ENCODE measurements around the gene HM13.
"Not testable (repeated sequence)": the region's sequence is repeated elsewhere in the genome, so short reads cannot be mapped to it uniquely, and the experiment has no call there.

The HM13 gene

DNA sequence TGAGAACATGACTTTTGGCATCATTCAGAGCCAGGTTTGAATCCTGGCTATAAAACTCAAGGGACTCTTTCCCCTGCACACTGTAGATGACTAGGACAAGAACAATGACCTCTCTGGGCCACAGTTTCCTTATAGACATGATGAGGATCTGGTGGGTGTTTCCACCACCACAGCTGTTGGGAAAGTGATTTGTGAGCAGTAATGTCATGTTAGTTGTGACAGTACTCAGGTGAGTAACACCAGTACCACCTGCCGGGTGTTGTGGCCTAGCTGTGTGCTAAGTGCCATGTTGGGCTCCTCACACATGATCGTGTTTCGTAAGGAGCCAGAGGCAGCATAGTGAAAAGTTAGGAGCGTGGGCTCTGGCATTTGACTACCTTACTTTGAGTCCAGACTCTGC is 24.1 kb downstream of the HM13 start:
- Histone ChIP-seq H3K18ac (ENCODE audit: low read length) (no peak overlapping the region), H2BK5ac (ENCODE audit: low read length) (no peak overlapping the region), H3K79me1 (ENCODE audit: low read depth, low read length) (peaks cover 2% of the 10 kb centered on the region), H3K4ac (ENCODE audit: low read length) (no peak overlapping the region), H3K4me3 (ENCODE audit: low read length in 2 of 2) (no peak overlapping the region), H3K9ac (ENCODE audit: low read depth, low read length, poor library complexity) (no peak overlapping the region), H2AFZ (ENCODE audit: low read length) (no peak overlapping the region), H3K4me1 (ENCODE audit: control insufficient read depth in 2 of 2, insufficient read depth in 1 of 2, low read depth in 1 of 2, low read length in 2 of 2) (no peaks in the 10 kb centered on the region), H3K27ac (replicated peaks; ENCODE audit: low read length) (no peak overlapping the region), H2AK5ac (ENCODE audit: low read depth, low read length) (no peak overlapping the region), H3K9me3 (replicated peaks in 1 of 2; ENCODE audit: control insufficient read depth in 2 of 2, insufficient read depth in 1 of 2, low read depth in 1 of 2, low read length in 2 of 2) (no peaks in the 10 kb centered on the region), H4K91ac (ENCODE audit: low read depth, low read length, poor library complexity) (no peak overlapping the region), H4K8ac (ENCODE audit: low read depth, low read length) (no peak overlapping the region), H3K36me3 (replicated peaks in 1 of 2; ENCODE audit: control insufficient read depth in 2 of 2, insufficient read depth in 2 of 2, low read length in 2 of 2) (peaks cover 36 to 86% of the 10 kb centered on the region in 2 donors), H3K14ac (ENCODE audit: low read length) (no peak overlapping the region), H3K23ac (ENCODE audit: low read depth, low read length, poor library complexity) (no peak overlapping the region), H3K27me3 (ENCODE audit: control insufficient read depth in 3 of 3, insufficient read depth in 3 of 3, low read depth in 1 of 3, low read length in 3 of 3) (no peaks in the 10 kb centered on the region), H2BK12ac (ENCODE audit: low read length) (no peak overlapping the region), H2BK15ac (ENCODE audit: low read length) (no peak overlapping the region), H2BK120ac (ENCODE audit: low read depth, low read length) (no peak overlapping the region), H3K4me2 (ENCODE audit: insufficient read depth, low read length, poor library complexity, severe bottlenecking) (no peak overlapping the region)
- no peak for DNase-seq (ENCODE audit: low spot score)
- WGBS, 2 donors (ENCODE audit: extremely low coverage in 2 of 2, insufficient read length in 2 of 2, insufficient replicate concordance in 1 of 2) = no CpG with 5 or more reads among the region's 4 CpGs

DNA sequence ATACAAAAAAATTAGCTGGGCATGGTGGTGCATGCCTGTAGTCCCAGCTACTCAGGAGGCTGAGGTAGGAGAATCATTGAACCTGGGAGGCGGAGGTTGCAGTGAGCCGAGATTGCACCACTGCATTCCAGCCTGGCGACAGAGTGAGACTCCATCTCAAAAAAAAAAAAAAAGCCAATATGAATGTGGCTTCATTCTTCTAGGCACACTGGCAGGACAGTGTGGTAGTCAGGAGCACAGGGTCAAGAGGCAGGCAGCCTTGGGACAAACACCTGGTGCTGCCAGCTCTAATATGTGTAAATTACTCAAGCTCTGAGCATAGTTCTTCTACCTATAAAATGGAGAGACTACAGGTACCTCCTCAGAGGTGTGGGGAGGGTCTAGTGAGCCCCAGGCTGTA is 25.4 kb downstream of the HM13 start:
- no CpG with 5 or more reads among the region's 3 CpGs for WGBS, 2 donors (ENCODE audit: extremely low coverage in 2 of 2, insufficient read length in 2 of 2, insufficient replicate concordance in 1 of 2)
- H3K9ac ChIP-seq (ENCODE audit: low read depth, low read length, poor library complexity); H3K18ac ChIP-seq (ENCODE audit: low read length); H2BK120ac ChIP-seq (ENCODE audit: low read depth, low read length); H4K91ac ChIP-seq (ENCODE audit: low read depth, low read length, poor library complexity); DNase-seq (ENCODE audit: low spot score); H2BK5ac ChIP-seq (ENCODE audit: low read length); H2AK5ac ChIP-seq (ENCODE audit: low read depth, low read length); H3K14ac ChIP-seq (ENCODE audit: low read length); H3K9me3 ChIP-seq (replicated peaks in 1 of 2; ENCODE audit: control insufficient read depth in 2 of 2, insufficient read depth in 1 of 2, low read depth in 1 of 2, low read length in 2 of 2); H3K79me1 ChIP-seq (ENCODE audit: low read depth, low read length); H3K23ac ChIP-seq (ENCODE audit: low read depth, low read length, poor library complexity); H4K8ac ChIP-seq (ENCODE audit: low read depth, low read length); H2BK15ac ChIP-seq (ENCODE audit: low read length); H3K27me3 ChIP-seq (ENCODE audit: control insufficient read depth in 3 of 3, insufficient read depth in 3 of 3, low read depth in 1 of 3, low read length in 3 of 3); H2BK12ac ChIP-seq (ENCODE audit: low read length); H3K4me2 ChIP-seq (ENCODE audit: insufficient read depth, low read length, poor library complexity, severe bottlenecking); H2AFZ ChIP-seq (ENCODE audit: low read length); H3K4me3 ChIP-seq (ENCODE audit: low read length in 2 of 2); H3K4me1 ChIP-seq (ENCODE audit: control insufficient read depth in 2 of 2, insufficient read depth in 1 of 2, low read depth in 1 of 2, low read length in 2 of 2); H3K4ac ChIP-seq (ENCODE audit: low read length); H3K27ac ChIP-seq (replicated peaks; ENCODE audit: low read length): not testable (repeated sequence)
- peaks cover 32 to 81% of the 10 kb centered on the region in 2 donors for H3K36me3 ChIP-seq (replicated peaks in 1 of 2; ENCODE audit: control insufficient read depth in 2 of 2, insufficient read depth in 2 of 2, low read length in 2 of 2)

DNA sequence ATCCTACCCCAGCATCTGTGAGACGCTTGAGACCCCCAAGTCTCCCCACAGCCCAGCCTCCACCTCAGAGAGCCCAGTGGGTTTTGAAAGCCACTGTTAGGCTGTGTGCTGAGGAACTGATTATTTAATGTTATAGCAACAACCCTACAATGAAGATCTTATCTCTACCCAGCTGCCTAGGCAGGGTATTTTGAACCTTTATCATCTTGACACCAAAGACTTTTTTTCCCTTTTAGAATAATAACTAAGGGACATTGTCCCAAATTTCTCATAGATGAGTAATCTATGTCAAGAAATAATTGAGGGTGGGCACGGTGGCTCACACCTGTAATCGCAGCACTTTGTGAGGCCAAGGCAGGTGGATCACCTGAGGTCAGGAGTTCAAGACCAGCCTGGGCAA is 26.2 kb downstream of the HM13 start:
- no peaks in the 10 kb centered on the region for H3K27me3 ChIP-seq (ENCODE audit: control insufficient read depth in 3 of 3, insufficient read depth in 3 of 3, low read depth in 1 of 3, low read length in 3 of 3)
- no CpG with 5 or more reads among the region's 3 CpGs for WGBS, 2 donors (ENCODE audit: extremely low coverage in 2 of 2, insufficient read length in 2 of 2, insufficient replicate concordance in 1 of 2)
- no peak overlapping the region for H2BK120ac ChIP-seq (ENCODE audit: low read depth, low read length)
- no peak for DNase-seq (ENCODE audit: low spot score)
- no peak overlapping the region for H2AK5ac ChIP-seq (ENCODE audit: low read depth, low read length)
- no peak overlapping the region for H3K4ac ChIP-seq (ENCODE audit: low read length)
- no peak overlapping the region for H3K9ac ChIP-seq (ENCODE audit: low read depth, low read length, poor library complexity)
- no peak overlapping the region for H3K14ac ChIP-seq (ENCODE audit: low read length)
- no peak overlapping the region for H2BK5ac ChIP-seq (ENCODE audit: low read length)
- no peak overlapping the region for H3K4me3 ChIP-seq (ENCODE audit: low read length in 2 of 2)
- H3K4me1 ChIP-seq (ENCODE audit: control insufficient read depth in 2 of 2, insufficient read depth in 1 of 2, low read depth in 1 of 2, low read length in 2 of 2) = peaks cover 0 to 4% of the 10 kb centered on the region in 2 donors
- no peaks in the 10 kb centered on the region for H3K9me3 ChIP-seq (replicated peaks in 1 of 2; ENCODE audit: control insufficient read depth in 2 of 2, insufficient read depth in 1 of 2, low read depth in 1 of 2, low read length in 2 of 2)
- no peak overlapping the region for H4K91ac ChIP-seq (ENCODE audit: low read depth, low read length, poor library complexity)
- no peak overlapping the region for H3K27ac ChIP-seq (replicated peaks; ENCODE audit: low read length)
- H3K23ac ChIP-seq (ENCODE audit: low read depth, low read length, poor library complexity) = no peak overlapping the region
- no peak overlapping the region for H4K8ac ChIP-seq (ENCODE audit: low read depth, low read length)
- H2AFZ ChIP-seq (ENCODE audit: low read length) = no peak overlapping the region
- no peak overlapping the region for H2BK15ac ChIP-seq (ENCODE audit: low read length)
- no peak overlapping the region for H2BK12ac ChIP-seq (ENCODE audit: low read length)
- no peaks in the 10 kb centered on the region for H3K79me1 ChIP-seq (ENCODE audit: low read depth, low read length)
- no peak overlapping the region for H3K4me2 ChIP-seq (ENCODE audit: insufficient read depth, low read length, poor library complexity, severe bottlenecking)
- H3K18ac ChIP-seq (ENCODE audit: low read length) = no peak overlapping the region
- peaks cover 31 to 82% of the 10 kb centered on the region in 2 donors for H3K36me3 ChIP-seq (replicated peaks in 1 of 2; ENCODE audit: control insufficient read depth in 2 of 2, insufficient read depth in 2 of 2, low read length in 2 of 2)

DNA sequence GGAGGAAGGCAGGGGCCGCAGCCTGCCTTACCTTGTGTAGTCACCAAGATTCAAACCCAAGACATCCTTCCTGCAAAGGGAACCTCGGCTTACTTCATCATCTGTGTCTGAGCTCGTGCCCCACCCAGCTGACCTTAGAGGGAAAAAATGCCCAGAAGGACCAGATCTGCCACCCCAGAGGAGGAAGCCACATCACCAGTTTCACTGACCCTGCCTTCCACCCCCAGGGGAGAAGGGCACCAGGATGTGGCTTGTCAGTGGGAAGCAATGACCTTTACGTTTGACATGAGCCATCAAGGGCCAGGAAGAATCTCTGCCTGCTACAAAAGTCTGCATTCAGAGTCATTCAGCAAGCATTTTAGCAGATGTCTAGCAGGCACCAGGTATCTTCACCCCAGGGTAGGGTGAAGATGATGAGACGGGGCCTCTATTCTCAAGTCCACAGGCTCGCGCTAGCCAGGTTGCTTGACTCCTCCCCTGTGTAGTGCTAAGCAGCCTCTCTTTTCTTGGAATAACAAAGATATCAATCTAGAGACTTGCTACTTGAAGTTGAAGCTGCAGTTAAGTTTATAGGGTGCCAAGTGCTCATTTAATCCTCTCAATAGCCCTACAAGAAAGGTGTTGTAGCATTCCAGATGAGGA is 28.1 kb downstream of the HM13 start:
- no peak for DNase-seq (ENCODE audit: low spot score)
- H3K27me3 ChIP-seq (ENCODE audit: control insufficient read depth in 3 of 3, insufficient read depth in 3 of 3, low read depth in 1 of 3, low read length in 3 of 3) = no peaks in the 10 kb centered on the region
- H2AK5ac ChIP-seq (ENCODE audit: low read depth, low read length) = no peak overlapping the region

More for the DNA sequence above, 28.1 kb downstream of the HM13 start:
- Histone ChIP-seq H3K14ac (ENCODE audit: low read length) (no peak overlapping the region), H3K23ac (ENCODE audit: low read depth, low read length, poor library complexity) (no peak overlapping the region), H4K8ac (ENCODE audit: low read depth, low read length) (no peak overlapping the region), H3K27ac (replicated peaks; ENCODE audit: low read length) (no peak overlapping the region), H3K79me1 (ENCODE audit: low read depth, low read length) (no peaks in the 10 kb centered on the region), H2BK120ac (ENCODE audit: low read depth, low read length) (no peak overlapping the region), H3K9ac (ENCODE audit: low read depth, low read length, poor library complexity) (no peak overlapping the region), H3K9me3 (replicated peaks in 1 of 2; ENCODE audit: control insufficient read depth in 2 of 2, insufficient read depth in 1 of 2, low read depth in 1 of 2, low read length in 2 of 2) (no peaks in the 10 kb centered on the region), H3K36me3 (replicated peaks in 1 of 2; ENCODE audit: control insufficient read depth in 2 of 2, insufficient read depth in 2 of 2, low read length in 2 of 2) (peaks cover 19 to 75% of the 10 kb centered on the region in 2 donors), H3K4ac (ENCODE audit: low read length) (no peak overlapping the region), H3K18ac (ENCODE audit: low read length) (no peak overlapping the region), H2AFZ (ENCODE audit: low read length) (no peak overlapping the region), H4K91ac (ENCODE audit: low read depth, low read length, poor library complexity) (no peak overlapping the region), H3K4me3 (ENCODE audit: low read length in 2 of 2) (no peak overlapping the region), H3K4me2 (ENCODE audit: insufficient read depth, low read length, poor library complexity, severe bottlenecking) (no peak overlapping the region), H2BK12ac (ENCODE audit: low read length) (no peak overlapping the region), H2BK15ac (ENCODE audit: low read length) (no peak overlapping the region), H2BK5ac (ENCODE audit: low read length) (no peak overlapping the region), H3K4me1 (ENCODE audit: control insufficient read depth in 2 of 2, insufficient read depth in 1 of 2, low read depth in 1 of 2, low read length in 2 of 2) (peaks cover 0 to 4% of the 10 kb centered on the region in 2 donors)
- WGBS, 2 donors (ENCODE audit: extremely low coverage in 2 of 2, insufficient read length in 2 of 2, insufficient replicate concordance in 1 of 2) = no CpG with 5 or more reads among the region's 7 CpGs
